SW480 (cell line): ENCODE measurements around the gene TMEM217.
"Not testable (repeated sequence)": the region's sequence is repeated elsewhere in the genome, so short reads cannot be mapped to it uniquely, and the experiment has no call there.

ENCODE experiments used
- DNase-seq: peaks from one replicate; pipeline ENCODE4 v3.0.0-alpha.2; 2016; ENCODE audit warnings: low spot score

TMEM217 gene

DNA sequence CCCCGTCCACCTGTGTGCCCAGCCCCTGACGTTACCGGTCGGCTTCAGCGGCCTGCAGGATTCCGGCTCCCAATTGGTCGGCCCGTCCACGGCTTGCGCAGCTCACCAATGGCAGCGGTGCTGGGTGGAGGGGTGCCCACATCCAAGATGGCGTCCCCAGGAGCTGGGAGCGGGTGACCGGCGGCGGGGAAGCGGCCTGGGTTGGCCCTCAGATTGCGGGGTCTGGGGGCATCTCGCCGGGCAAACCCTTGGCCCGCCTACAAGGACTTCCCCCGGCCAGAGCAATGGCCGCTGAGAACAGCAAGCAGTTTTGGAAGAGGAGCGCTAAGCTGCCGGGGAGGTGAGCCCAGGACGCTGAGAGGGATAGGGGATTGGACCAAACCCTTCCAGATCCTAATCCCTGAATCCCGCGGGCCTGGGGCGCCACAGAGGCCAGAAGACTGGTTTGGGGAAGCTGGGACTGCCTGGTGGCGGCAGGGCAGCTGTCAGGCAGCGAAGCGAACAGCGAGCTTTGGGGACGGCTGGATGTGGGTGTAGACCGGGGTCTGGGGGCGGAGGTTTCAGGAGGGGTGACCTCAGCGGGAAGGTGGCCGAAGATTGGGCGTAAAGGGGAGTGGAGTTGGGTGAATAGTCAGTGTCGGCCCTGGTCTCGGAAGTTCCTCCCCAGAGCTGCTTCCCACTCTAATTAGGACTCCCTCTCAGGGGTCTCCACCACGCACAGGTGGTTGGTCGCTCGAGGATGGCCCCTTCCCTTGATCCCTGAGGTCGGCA, at the start of gene TMEM217, which contains the start of gene TBC1D22B:
TSS of gene TMEM217 (minus strand) at position 511 of the 771 bp plus-strand sequence. CDS start 39,114 bp downstream, outside the sequence.
TSS of gene TBC1D22B (plus strand) at position 139 of the 771 bp plus-strand sequence. CDS start at position 285, 146 bp downstream.
- peak; percentile 91 for DNase-seq

DNA sequence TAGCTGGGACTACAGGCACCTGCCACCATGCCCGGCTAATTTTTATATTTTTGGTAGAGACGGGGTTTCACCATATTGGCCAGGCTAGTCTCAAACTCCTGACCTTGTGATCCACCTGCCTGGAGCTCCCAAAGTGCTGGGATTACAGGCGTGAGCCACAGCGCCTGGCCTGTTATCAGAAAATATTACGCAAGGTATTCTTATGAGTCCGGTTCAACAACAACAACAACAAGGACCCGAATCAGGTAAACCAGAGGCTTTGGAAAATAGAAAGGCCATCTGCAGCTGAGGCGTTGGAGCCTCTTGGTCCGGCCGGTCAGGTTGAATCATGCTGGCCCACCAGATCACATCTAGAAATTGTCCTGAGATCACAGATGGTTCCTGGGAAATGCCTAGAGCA, 49.5 kb upstream of the TMEM217 start:
- not testable (repeated sequence) for DNase-seq

GRCh38 chr6:37306624-37307222, 48.8 kb upstream of the TMEM217 start:
- no peak for DNase-seq

GRCh38 chr6:37305841-37306425, 48.0 kb upstream of the TMEM217 start:
- no peak for DNase-seq

DNA sequence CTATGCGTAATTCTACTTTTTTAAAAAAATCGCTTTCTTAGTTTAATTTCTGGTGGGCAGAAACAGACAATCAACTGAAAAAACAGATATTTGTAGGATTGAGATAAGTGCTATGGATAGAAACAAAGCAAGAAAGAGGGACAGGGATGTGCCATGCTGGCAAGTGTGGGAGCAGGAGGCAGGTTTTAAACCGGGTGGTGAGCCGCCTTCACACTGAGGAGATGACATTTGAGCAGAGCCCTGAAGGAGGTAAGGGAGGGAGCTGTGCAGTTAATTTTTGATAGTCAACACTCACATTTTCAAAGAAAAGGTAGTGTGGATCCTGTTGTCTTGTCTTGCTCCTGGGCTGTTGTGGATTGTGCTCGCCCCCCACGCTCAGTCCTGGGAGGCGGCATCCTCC, 46.8 kb upstream of the TMEM217 start:
- no peak for DNase-seq

DNA sequence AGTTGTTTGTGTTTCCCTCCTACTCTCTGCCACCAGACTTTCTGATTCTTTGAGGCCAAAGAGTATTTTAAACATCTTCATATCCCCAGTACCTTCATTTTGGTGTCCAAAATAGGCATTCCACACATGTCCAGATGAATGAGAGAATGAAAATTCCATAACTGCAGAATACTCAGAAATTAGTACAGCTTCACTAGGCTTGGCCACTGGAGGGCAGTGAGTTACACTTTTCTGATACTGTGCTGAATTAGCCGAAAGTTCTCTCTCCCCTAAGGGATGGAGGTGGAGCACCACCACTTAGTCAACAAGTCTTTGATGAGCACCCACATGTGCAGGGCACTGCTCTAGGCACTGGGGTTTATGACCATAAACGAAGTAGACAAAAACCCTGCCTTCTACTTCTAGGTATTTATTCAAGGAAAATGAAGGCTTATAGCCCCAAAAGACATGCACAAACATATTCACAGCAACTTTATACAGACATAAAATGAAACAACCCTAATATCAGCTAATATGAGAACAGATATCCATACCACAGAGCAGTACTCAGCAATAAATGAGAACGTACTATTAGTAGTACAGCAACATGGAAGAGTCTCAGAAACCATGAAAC, 46.1 kb upstream of the TMEM217 start:
- no peak for DNase-seq

DNA sequence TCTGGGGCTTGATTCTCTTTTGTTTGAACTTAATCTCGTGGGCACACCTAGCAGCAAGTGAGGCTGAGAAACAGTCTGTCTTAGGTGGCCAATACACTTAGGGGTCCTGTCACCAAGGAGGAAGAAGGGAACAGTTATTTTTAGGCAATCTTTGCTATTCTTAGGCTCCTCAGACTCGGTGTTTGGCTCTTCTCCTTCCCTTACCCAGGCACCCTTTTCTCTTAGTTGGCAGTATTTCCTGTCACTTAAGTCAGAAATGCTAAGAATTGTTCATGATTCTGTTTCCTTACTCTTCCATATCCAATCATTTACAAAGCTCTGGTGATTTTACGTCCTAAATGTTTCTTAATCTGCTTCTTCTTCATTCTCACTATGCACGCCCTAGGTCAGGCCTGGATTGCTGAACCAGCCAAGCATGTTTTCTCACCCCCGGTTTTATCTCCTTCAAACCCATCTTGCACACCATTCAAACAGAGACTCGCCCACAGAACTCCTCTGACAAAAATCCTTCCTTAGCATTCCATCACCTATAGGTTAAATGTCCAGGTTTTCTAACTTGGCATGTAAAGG, 45.2 kb upstream of the TMEM217 start:
- no peak for DNase-seq

DNA sequence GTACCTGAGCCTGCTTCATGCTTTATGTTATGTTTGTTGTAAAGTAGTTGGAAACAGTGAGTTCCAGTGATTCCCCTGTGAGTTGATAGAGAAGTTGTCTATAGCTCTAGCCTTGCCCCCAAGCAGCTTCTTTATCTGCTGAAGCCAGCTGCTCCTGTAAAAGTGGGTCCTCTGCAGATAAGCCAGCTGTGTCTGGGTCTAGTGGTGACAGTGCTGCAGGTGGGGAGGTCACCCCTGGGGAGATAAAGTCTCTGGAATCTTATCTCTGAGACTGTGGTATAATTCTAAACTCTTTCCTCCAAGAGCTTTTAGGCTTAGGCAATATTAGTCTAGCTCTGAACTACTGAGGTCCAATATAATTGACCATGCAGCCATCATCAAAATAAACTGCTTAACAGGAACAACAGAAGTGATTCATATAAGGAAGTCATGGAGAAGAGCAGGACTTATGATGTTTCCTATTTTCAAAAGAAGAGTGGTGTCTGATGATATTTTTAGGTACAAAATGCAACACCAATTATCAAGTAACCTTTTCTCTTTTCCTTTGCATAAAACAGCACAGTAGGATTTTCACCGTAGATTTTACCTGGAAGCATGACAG, 44.2 kb upstream of the TMEM217 start:
- DNase-seq = no peak

- DNase-seq = no peak
Observed at GRCh38 chr6:37299990-37300389, 42.0 kb upstream of the TMEM217 start.

- DNase-seq = no peak
Observed at GRCh38 chr6:37298958-37299357, 41.0 kb upstream of the TMEM217 start.

GRCh38 chr6:37297637-37298036, 39.7 kb upstream of the TMEM217 start:
- not testable (repeated sequence) for DNase-seq

DNA sequence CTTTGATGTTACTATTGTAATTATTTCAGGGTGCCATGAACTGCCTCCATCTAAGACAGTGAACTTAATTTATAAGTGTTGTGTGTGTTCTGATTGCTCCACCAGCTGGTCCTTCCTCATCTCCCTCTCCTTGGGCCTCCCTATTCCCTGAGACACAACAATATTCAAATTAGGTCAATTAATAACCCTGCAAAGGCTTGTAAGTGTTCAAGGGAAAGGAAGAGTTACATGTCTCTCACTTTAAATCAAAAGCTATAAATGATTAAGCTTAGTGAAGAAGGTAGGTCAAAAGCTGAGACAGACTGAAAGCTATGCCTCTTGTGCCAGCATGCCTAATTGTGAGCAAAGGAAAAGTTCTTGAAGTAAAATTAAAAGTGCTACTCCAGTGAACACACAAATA, 35.5 kb upstream of the TMEM217 start:
- DNase-seq = no peak

GRCh38 chr6:37289931-37290330, 32.0 kb upstream of the TMEM217 start:
- DNase-seq = no peak

DNA sequence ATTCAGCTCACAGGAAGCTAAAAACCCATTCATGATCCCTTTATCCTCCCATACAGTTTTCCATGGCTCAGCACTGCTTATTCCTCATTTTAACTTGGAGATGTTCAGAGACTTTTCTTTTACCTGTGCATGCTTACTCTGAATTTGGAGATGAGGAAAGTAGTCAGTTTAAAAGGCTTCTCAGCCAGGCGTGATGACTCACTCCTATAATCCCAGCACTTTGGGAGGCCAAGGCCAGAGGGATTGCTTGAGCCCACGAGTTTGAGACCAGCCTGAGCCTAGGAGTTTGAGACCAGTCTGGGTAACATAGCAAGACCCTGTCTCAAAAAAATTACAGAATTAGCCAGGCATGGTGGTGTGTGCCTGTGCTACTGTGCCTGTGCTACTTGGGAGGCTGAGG, 30.3 kb upstream of the TMEM217 start:
- DNase-seq = no peak

- DNase-seq = no peak
Observed at GRCh38 chr6:37287519-37288157, 29.7 kb upstream of the TMEM217 start.

DNA sequence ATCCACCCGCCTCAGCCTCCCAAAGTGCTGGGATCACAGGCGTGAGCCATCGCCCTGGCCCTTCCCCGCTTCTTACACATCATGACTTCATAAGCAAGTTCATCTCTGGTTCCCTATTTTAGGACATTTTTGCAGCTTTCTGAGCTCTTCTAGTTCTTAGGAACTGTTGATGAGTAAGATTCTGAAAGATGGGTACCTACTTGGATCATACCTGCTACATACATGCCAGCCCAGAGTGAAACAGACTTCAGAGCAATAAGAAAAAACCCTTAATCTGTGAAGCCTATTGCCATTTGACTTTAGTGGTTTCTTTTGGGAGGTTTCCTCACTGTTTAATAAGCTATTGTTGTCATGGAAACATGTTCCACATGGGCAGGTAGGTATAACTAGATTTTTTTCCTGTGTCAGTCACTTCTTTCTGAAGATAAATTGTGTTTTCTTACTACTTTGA, 27.9 kb upstream of the TMEM217 start:
- no peak for DNase-seq

DNA sequence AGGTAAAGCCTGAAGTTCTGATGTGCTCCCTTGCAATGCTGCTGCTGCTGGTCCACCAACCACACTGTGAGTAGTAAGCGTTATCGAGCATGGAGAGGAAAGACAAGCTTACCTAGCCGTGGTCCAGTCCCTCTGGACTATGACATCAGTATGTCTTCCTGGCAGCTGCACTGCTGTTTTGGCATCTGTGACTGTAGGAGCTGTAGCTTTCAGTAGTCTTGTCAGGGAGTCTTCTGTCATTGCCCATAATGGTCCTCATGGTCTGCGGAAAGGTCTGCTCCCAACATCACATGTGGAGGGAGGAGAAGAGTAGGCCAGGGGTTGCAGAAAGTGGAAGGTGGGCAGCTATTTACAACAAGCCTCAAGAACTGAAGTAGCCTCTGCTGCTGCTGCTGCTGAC, 26.8 kb upstream of the TMEM217 start:
- no peak for DNase-seq

GRCh38 chr6:37283671-37284151, 25.8 kb upstream of the TMEM217 start:
- no peak for DNase-seq

GRCh38 chr6:37283268-37283667, 25.3 kb upstream of the TMEM217 start:
- DNase-seq = no peak

DNA sequence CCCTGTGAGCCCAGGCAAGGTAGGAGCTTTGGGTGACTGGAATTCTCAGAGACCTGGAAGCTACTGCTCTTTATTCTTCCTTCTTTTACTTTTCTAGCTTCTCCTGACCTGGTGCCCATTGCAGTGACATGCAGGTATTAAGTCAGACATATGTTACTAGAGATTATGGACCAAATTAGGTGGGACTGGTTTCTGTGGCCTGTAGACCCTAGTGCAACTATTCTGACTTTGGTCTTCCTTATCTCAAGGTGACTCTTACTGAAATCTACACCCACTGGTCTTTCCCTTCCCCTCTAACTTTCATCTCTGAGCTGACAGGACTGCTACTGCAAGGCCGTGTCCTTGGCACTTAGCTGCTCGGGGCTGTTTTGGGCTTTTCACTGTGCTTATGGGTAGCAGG, 24.4 kb upstream of the TMEM217 start:
- no peak for DNase-seq

DNA sequence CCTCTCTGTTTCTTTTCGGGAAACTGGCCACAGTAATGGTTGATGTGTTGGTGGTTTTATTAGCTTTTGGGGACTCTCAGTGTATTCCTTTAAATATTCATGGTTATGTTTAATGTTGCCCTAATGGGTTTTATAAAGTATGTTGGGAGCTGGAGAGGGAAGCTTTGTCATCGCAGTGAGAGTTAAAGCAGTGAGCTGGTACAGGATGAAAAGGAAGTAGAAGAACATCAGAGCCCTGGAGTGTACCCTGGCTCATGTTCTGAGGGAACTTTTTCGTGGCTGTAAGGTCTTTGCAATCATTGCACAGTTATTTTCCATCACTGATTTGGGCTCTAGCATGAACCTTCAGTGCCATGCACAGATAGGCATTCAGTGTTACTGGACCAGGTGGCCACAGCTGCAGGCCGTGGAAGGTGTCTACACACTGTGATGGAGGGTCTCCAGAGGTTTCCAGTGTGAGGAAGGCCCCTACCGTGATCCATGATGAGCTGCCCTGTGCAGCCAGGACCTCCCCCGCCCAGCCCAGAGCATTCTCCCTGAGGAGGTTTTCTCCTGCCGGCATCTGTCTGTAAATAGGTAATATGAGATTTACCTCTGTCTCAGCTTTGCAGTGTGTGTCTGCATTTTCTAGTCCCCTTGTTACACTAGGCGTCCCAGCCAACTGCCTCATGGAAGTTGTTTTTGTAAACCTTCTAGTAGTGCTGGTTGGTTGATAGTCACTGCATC, 22.4 kb upstream of the TMEM217 start:
- DNase-seq = no peak
